Measurements from ENCODE around the gene TTLL6. TPM values are rescaled to one million over a fixed set of nuclear protein-coding genes. Genes with fewer than 3 reads are reported as not detected.

TTLL6 gene
- total and polyA plus RNA-seq, 4 donors: 0.02 to 0.08 TPM; not detected in 2

DNA sequence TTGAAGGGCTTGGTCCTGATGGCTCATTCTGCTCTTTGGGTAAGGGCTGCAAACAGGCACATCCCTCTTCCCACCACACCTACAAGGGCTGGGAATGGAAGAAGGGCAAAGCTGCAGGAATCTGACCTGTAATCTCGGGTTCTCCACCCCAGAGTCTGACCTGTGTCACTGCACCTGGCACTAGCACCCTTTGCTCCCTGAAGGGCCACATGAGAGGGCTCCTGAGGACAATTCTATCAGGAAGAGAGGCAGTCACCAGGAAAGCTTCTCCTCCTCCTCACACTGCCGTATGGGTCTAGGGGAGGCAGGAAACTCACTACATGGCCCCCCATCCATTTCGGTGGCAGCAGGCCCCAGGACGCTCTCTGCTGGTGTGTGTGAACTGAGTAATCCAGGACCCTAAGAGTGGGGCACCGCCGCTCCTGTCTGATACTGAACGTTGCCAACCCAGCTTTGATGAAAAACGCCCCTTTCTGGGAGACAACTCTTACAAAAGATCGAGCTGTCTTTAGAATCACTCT, 26.4 kb downstream of the TTLL6 start:
- 41% methylated on average over 9 of the region's 9 CpGs for WGBS
- Histone ChIP-seq H3K27me3 (ENCODE audit: control insufficient read depth in 4 of 4, insufficient read depth in 4 of 4, low read length in 3 of 4) (no peaks in the 10 kb centered on the region), H3K4me3 (ENCODE audit: low read depth in 1 of 3, low read length in 3 of 3) (no peak overlapping the region)

DNA sequence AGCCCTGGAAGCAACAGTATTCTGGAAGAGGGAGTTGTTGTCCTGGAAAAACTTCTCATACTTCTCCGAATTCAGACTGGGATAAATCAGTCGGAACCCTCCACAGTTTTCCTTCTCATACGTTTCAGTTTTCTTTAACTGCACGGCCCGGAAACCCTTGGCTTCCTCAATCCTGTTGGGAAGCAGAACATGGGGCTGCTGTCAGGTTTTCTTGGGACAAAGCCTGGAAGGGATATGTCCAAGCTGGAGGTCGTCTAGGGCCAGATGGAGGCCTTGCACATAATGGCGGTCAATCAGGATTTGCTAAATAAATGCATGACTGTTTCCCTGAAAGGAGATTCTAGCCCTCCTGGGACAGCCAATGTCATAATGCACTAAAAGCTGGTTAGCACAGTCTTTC, 29.2 kb downstream of the TTLL6 start:
- DNase-seq (ENCODE audit: low spot score): no peak
- WGBS: 83% methylated on average over 7 of the region's 7 CpGs
- H3K36me3 ChIP-seq (ENCODE audit: control insufficient read depth in 4 of 4, insufficient read depth in 3 of 4, low read depth in 1 of 4, low read length in 3 of 4): no peaks in the 10 kb centered on the region
- TF ChIP-seq FOXA1 (IDR thresholded peaks at IDR 0.05) (no peak), RAD21 (IDR thresholded peaks at IDR 0.05) (no peak), EGR1 (IDR thresholded peaks at IDR 0.05; ENCODE audit: low read depth in 2 of 2) (no peak), HNF4A (conservative IDR thresholded peaks at IDR 0.05) (no peak), JUND (IDR thresholded peaks at IDR 0.05) (no peak), GABPA (IDR thresholded peaks at IDR 0.05 in 1 of 2, conservative IDR thresholded peaks at IDR 0.05 in 1 of 2) (no peak), HNF4G (IDR thresholded peaks at IDR 0.05) (no peak), SP1 (IDR thresholded peaks at IDR 0.05) (no peak), NR2F2 (IDR thresholded peaks at IDR 0.05) (no peak)
- TF ChIP-seq, protein P1, sequence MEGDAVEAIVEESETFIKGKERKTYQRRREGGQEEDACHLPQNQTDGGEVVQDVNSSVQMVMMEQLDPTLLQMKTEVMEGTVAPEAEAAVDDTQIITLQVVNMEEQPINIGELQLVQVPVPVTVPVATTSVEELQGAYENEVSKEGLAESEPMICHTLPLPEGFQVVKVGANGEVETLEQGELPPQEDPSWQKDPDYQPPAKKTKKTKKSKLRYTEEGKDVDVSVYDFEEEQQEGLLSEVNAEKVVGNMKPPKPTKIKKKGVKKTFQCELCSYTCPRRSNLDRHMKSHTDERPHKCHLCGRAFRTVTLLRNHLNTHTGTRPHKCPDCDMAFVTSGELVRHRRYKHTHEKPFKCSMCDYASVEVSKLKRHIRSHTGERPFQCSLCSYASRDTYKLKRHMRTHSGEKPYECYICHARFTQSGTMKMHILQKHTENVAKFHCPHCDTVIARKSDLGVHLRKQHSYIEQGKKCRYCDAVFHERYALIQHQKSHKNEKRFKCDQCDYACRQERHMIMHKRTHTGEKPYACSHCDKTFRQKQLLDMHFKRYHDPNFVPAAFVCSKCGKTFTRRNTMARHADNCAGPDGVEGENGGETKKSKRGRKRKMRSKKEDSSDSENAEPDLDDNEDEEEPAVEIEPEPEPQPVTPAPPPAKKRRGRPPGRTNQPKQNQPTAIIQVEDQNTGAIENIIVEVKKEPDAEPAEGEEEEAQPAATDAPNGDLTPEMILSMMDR (IDR thresholded peaks at IDR 0.05; ENCODE audit: low read depth, low read length, missing input control): no peak
- TF ChIP-seq, protein P2, sequence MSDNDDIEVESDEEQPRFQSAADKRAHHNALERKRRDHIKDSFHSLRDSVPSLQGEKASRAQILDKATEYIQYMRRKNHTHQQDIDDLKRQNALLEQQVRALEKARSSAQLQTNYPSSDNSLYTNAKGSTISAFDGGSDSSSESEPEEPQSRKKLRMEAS (IDR thresholded peaks at IDR 0.05): no peak
- TF ChIP-seq, protein P3, sequence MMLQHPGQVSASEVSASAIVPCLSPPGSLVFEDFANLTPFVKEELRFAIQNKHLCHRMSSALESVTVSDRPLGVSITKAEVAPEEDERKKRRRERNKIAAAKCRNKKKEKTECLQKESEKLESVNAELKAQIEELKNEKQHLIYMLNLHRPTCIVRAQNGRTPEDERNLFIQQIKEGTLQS (IDR thresholded peaks at IDR 0.05): no peak
- TF ChIP-seq, protein P4, sequence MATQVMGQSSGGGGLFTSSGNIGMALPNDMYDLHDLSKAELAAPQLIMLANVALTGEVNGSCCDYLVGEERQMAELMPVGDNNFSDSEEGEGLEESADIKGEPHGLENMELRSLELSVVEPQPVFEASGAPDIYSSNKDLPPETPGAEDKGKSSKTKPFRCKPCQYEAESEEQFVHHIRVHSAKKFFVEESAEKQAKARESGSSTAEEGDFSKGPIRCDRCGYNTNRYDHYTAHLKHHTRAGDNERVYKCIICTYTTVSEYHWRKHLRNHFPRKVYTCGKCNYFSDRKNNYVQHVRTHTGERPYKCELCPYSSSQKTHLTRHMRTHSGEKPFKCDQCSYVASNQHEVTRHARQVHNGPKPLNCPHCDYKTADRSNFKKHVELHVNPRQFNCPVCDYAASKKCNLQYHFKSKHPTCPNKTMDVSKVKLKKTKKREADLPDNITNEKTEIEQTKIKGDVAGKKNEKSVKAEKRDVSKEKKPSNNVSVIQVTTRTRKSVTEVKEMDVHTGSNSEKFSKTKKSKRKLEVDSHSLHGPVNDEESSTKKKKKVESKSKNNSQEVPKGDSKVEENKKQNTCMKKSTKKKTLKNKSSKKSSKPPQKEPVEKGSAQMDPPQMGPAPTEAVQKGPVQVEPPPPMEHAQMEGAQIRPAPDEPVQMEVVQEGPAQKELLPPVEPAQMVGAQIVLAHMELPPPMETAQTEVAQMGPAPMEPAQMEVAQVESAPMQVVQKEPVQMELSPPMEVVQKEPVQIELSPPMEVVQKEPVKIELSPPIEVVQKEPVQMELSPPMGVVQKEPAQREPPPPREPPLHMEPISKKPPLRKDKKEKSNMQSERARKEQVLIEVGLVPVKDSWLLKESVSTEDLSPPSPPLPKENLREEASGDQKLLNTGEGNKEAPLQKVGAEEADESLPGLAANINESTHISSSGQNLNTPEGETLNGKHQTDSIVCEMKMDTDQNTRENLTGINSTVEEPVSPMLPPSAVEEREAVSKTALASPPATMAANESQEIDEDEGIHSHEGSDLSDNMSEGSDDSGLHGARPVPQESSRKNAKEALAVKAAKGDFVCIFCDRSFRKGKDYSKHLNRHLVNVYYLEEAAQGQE (IDR thresholded peaks at IDR 0.05): no peak
- peaks cover 2 to 10% (median 6%) of the 10 kb centered on the region in 4 donors for H3K4me1 ChIP-seq (ENCODE audit: control insufficient read depth in 4 of 4, insufficient read depth in 4 of 4, low read length in 3 of 4)
- no peaks in the 10 kb centered on the region for H3K27me3 ChIP-seq (ENCODE audit: control insufficient read depth in 4 of 4, insufficient read depth in 4 of 4, low read length in 3 of 4)
- no peak overlapping the region for H3K4me3 ChIP-seq (ENCODE audit: low read depth in 1 of 3, low read length in 3 of 3)
- H3K9me3 ChIP-seq (ENCODE audit: control insufficient read depth in 4 of 4, low read length in 3 of 4): no peaks in the 10 kb centered on the region
- no peak overlapping the region for H3K27ac ChIP-seq (ENCODE audit: low read depth in 1 of 2, low read length in 2 of 2)
- H3K9ac ChIP-seq (ENCODE audit: low read depth in 1 of 2, low read length in 2 of 2): no peak overlapping the region

More for the DNA sequence above, 26.4 kb downstream of the TTLL6 start:
- Histone ChIP-seq H3K36me3 (ENCODE audit: control insufficient read depth in 4 of 4, insufficient read depth in 3 of 4, low read depth in 1 of 4, low read length in 3 of 4) (no peaks in the 10 kb centered on the region), H3K9ac (ENCODE audit: low read depth in 1 of 2, low read length in 2 of 2) (no peak overlapping the region), H3K9me3 (ENCODE audit: control insufficient read depth in 4 of 4, low read length in 3 of 4) (no peaks in the 10 kb centered on the region), H3K27ac (ENCODE audit: low read depth in 1 of 2, low read length in 2 of 2) (no peak overlapping the region), H3K4me1 (ENCODE audit: control insufficient read depth in 4 of 4, insufficient read depth in 4 of 4, low read length in 3 of 4) (peaks cover 9 to 26% (median 17%) of the 10 kb centered on the region in 4 donors)
- DNase-seq (ENCODE audit: low spot score): no peak
- TF ChIP-seq, protein P5, sequence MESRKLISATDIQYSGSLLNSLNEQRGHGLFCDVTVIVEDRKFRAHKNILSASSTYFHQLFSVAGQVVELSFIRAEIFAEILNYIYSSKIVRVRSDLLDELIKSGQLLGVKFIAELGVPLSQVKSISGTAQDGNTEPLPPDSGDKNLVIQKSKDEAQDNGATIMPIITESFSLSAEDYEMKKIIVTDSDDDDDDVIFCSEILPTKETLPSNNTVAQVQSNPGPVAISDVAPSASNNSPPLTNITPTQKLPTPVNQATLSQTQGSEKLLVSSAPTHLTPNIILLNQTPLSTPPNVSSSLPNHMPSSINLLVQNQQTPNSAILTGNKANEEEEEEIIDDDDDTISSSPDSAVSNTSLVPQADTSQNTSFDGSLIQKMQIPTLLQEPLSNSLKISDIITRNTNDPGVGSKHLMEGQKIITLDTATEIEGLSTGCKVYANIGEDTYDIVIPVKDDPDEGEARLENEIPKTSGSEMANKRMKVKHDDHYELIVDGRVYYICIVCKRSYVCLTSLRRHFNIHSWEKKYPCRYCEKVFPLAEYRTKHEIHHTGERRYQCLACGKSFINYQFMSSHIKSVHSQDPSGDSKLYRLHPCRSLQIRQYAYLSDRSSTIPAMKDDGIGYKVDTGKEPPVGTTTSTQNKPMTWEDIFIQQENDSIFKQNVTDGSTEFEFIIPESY (IDR thresholded peaks at IDR 0.05): no peak
- peak in 1 of 2 donors; percentile 8 for TF ChIP-seq HNF4A (conservative IDR thresholded peaks at IDR 0.05)
